ENCODE measurements around the gene RREB1. TPM values are rescaled to one million over a fixed set of nuclear protein-coding genes. Genes with fewer than 3 reads are reported as not detected.

RREB1 gene
- total and polyA plus RNA-seq, 2 donors (not counting 3 experiments of a cell fraction or from before 2014, with no cell fraction given): 3.7 to 33.0 TPM

- POLR2A ChIA-PET: no interaction called here
- Histone ChIP-seq H3K9me3 (replicated peaks; ENCODE audit: control insufficient read depth, insufficient read depth, low read length) (no peaks in the 10 kb centered on the region), H3K4me3 (replicated peaks in 1 of 3; ENCODE audit: insufficient read depth in 1 of 3, low read depth in 1 of 3, low read length in 3 of 3) (no peak overlapping the region), H3K9me1 (replicated peaks; ENCODE audit: control insufficient read depth, extremely low read depth, insufficient read depth, low read length) (no peaks in the 10 kb centered on the region), H3K36me3 (ENCODE audit: control insufficient read depth in 2 of 2, extremely low read depth in 1 of 2, insufficient read depth in 2 of 2, low read length in 2 of 2) (peaks cover 0 to 5% of the 10 kb centered on the region in 2 experiments), H3K9ac (replicated peaks; ENCODE audit: extremely low read depth, insufficient read depth, low read length) (no peak overlapping the region), H3K27ac (ENCODE audit: insufficient read depth, low read depth, low read length) (no peak overlapping the region), H4K20me1 (replicated peaks; ENCODE audit: control insufficient read depth, extremely low read depth, insufficient read depth, low read length) (no peaks in the 10 kb centered on the region), H2AFZ (ENCODE audit: low read depth, low read length) (no peak overlapping the region), H3K27me3 (ENCODE audit: control insufficient read depth in 2 of 2, insufficient read depth in 2 of 2, low read length in 2 of 2) (no peaks in the 10 kb centered on the region), H3K4me2 (ENCODE audit: insufficient read depth, low read length) (no peak overlapping the region), H3K4me1 (ENCODE audit: control insufficient read depth, extremely low read depth, insufficient read depth, low read length) (peaks cover 12% of the 10 kb centered on the region), H3K79me2 (ENCODE audit: control insufficient read depth, insufficient read depth, low read length) (peaks cover 40% of the 10 kb centered on the region)
- BruUV-seq (replicated peaks): no TSS peak
- intact Hi-C loops (cut with micrococcal nuclease) (no loop called here), dilution Hi-C loops (cut with MboI; ENCODE audit: extremely low pct_ligation_motif_present, low sequenced_read_pairs) (no loop called here)
- TF ChIP-seq MYC (IDR thresholded peaks at IDR 0.05; ENCODE audit: low read depth, low read length): no peak
- TF ChIP-seq POLR2A (IDR thresholded peaks at IDR 0.05; ENCODE audit: low read depth, low read length): no peak
- no peak for TF ChIP-seq MAX (IDR thresholded peaks at IDR 0.05; ENCODE audit: insufficient read depth, insufficient read length)
- TF ChIP-seq EZH2 (IDR thresholded peaks at IDR 0.05; ENCODE audit: borderline replicate concordance, low read depth, low read length, severe bottlenecking): no peak
- no peak for TF ChIP-seq CTCF (IDR thresholded peaks at IDR 0.05; ENCODE audit: extremely low read depth in 1 of 2, insufficient read depth in 1 of 2, low read depth in 1 of 2, low read length in 2 of 2)
- no peak for FAIRE-seq
- CTCF ChIA-PET: interaction anchor here (1.7 kb wide), 1 partner anchor 499 kb away, joined by 3 read pairs; no protein-coding TSS in a partner anchor
- DNase-seq (ENCODE audit: low read depth, low spot score): no peak
These were observed 68.4 kb downstream of the RREB1 start for GRCh38 chr6:7176208-7176607.

- Histone ChIP-seq H3K4me2 (ENCODE audit: insufficient read depth, low read length) (no peak overlapping the region), H3K4me1 (ENCODE audit: control insufficient read depth, extremely low read depth, insufficient read depth, low read length) (no peaks in the 10 kb centered on the region), H3K9ac (replicated peaks; ENCODE audit: extremely low read depth, insufficient read depth, low read length) (no peak overlapping the region), H3K79me2 (ENCODE audit: control insufficient read depth, insufficient read depth, low read length) (peaks cover 23% of the 10 kb centered on the region), H3K36me3 (ENCODE audit: control insufficient read depth in 2 of 2, extremely low read depth in 1 of 2, insufficient read depth in 2 of 2, low read length in 2 of 2) (peaks cover 12 to 17% of the 10 kb centered on the region in 2 experiments), H2AFZ (ENCODE audit: low read depth, low read length) (no peak overlapping the region), H3K9me3 (replicated peaks; ENCODE audit: control insufficient read depth, insufficient read depth, low read length) (no peaks in the 10 kb centered on the region), H4K20me1 (replicated peaks; ENCODE audit: control insufficient read depth, extremely low read depth, insufficient read depth, low read length) (no peaks in the 10 kb centered on the region), H3K9me1 (replicated peaks; ENCODE audit: control insufficient read depth, extremely low read depth, insufficient read depth, low read length) (no peaks in the 10 kb centered on the region), H3K27me3 (ENCODE audit: control insufficient read depth in 2 of 2, insufficient read depth in 2 of 2, low read length in 2 of 2) (no peaks in the 10 kb centered on the region), H3K27ac (ENCODE audit: insufficient read depth, low read depth, low read length) (no peak overlapping the region), H3K4me3 (replicated peaks in 1 of 3; ENCODE audit: insufficient read depth in 1 of 3, low read depth in 1 of 3, low read length in 3 of 3) (no peak overlapping the region)
- TF ChIP-seq POLR2AphosphoS5 (IDR thresholded peaks at IDR 0.05; ENCODE audit: insufficient read depth, low read depth, low read length): no peak
- no peak for TF ChIP-seq POLR2A (IDR thresholded peaks at IDR 0.05; ENCODE audit: low read depth, low read length)
- no peak for TF ChIP-seq FOS (IDR thresholded peaks at IDR 0.05; ENCODE audit: borderline replicate concordance, insufficient read depth, low read length)
- TF ChIP-seq CTCF (IDR thresholded peaks at IDR 0.05; ENCODE audit: extremely low read depth in 1 of 2, insufficient read depth in 1 of 2, low read depth in 1 of 2, low read length in 2 of 2): no peak
- no peak for TF ChIP-seq MYC (IDR thresholded peaks at IDR 0.05; ENCODE audit: low read depth, low read length)
- no peak for TF ChIP-seq EZH2 (IDR thresholded peaks at IDR 0.05; ENCODE audit: borderline replicate concordance, low read depth, low read length, severe bottlenecking)
- TF ChIP-seq JUN (IDR thresholded peaks at IDR 0.05; ENCODE audit: borderline replicate concordance, insufficient read depth, insufficient read length, low read depth): no peak
- BruUV-seq (replicated peaks): no TSS peak
- FAIRE-seq (no peak), DNase-seq (ENCODE audit: low read depth, low spot score) (no peak)
- ChIA-PET POLR2A (no interaction called here), CTCF (no interaction called here)
- dilution Hi-C loops (cut with MboI; ENCODE audit: extremely low pct_ligation_motif_present, low sequenced_read_pairs): no loop called here
- intact Hi-C loops (cut with micrococcal nuclease): loop anchor here (2.0 kb wide), 1 partner anchor 21 kb away; no protein-coding TSS in a partner anchor
These were observed 70.5 kb downstream of the RREB1 start for GRCh38 chr6:7178280-7178679.

Data from endothelial cell of umbilical vein (primary cell).